Peyer's patch (tissue), 4 donors: Measurements from ENCODE around the gene NFYC. TPM values are rescaled to one million over a fixed set of nuclear protein-coding genes. Genes with fewer than 3 reads are reported as not detected.
"Not testable (repeated sequence)": the region's sequence is repeated elsewhere in the genome, so short reads cannot be mapped to it uniquely, and the experiment has no call there.

Experiments
- DNase-seq, 3 donors: peaks; one replicate each; pipeline ENCODE4 v3.0.0-alpha.2; 2017 to 2019
- H3K27ac ChIP-seq, 4 donors: fragments of 200-600 bp; sonication (generic); one replicate each; pipeline ENCODE4 v1.5.1; 2016 to 2019
- H3K27me3 ChIP-seq, 2 donors: fragments of 200-600 bp; sonication (generic); one replicate each; pipeline ENCODE4 v1.5.1; 2019
- H3K36me3 ChIP-seq, 3 donors: fragments of 200-600 bp; sonication (generic); one replicate each; pipeline ENCODE4 v1.5.1; 2016 to 2019
- H3K4me1 ChIP-seq, 4 donors: fragments of 200-600 bp; sonication (generic); one replicate each; pipeline ENCODE4 v1.5.1; 2016 to 2019
- H3K4me3 ChIP-seq, 4 donors: fragments of 200-600 bp; sonication (generic); 1 replicate in 3 of 4; 2 replicates in 1 of 4; pipeline ENCODE4 v1.5.1; 2016 to 2019; ENCODE audit warnings: mild to moderate bottlenecking in 1 of 4
- H3K9me3 ChIP-seq, 4 donors: fragments of 200-600 bp; sonication (generic); one replicate each; pipeline ENCODE4 v1.5.1; 2016 to 2019; ENCODE audit warnings: mild to moderate bottlenecking in 1 of 4
- POLR2A ChIP-seq, 2 donors: fragments of 450-650 bp; IDR thresholded peaks; one replicate each; pipeline ENCODE4 v1.5.1; 2017; ENCODE audit warnings: antibody characterized with exemption in 2 of 2, mild to moderate bottlenecking in 2 of 2, moderate library complexity in 2 of 2
- total RNA-seq, 4 donors: library from RNA; depleted of rRNA; stranded (reverse); fragments of >200 nt; gene quantifications; one replicate each; pipeline ENCODE4 v1.1.0, GENCODE V29; 2016
- TF ChIP-seq, protein P1 (sequence below), 6 experiments: fragments of 450-650 bp in 4 of 6; fragments of 200-600 bp in 2 of 6; sonication (generic) in 1 of 6; IDR thresholded peaks; one replicate each; pipeline ENCODE4 v1.5.1; 2017 to 2019; ENCODE audit warnings: antibody characterized with exemption in 6 of 6, mild to moderate bottlenecking in 3 of 6, moderate library complexity in 1 of 6

The NFYC gene
- total RNA-seq, 4 donors from 2014 or later, result 53.1 to 122 (median 65.0) TPM

DNA sequence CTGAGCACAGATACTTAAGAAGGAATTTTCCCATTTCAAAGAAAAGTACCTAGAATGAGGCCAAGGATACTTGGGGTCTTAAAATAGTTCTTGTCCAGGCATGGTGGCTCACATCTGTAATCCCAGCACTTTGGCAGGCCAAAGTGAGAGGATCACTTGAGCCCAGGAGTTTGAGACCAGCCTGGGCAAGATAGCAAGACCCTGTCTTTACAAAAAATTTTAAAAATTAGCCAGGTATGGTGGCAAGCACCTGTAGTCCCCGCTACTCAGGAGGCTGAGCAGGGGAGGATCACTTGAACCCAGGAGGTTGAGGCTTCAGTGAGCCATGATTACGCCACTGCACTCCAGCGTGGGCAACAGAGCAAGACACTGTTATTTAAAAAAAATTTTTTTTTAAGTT is 29.0 kb downstream of the NFYC start:
- peaks cover 0 to 8% (median 0%) of the 10 kb centered on the region in 4 donors for H3K4me1 ChIP-seq
- no peak overlapping the region for H3K27ac ChIP-seq

DNA sequence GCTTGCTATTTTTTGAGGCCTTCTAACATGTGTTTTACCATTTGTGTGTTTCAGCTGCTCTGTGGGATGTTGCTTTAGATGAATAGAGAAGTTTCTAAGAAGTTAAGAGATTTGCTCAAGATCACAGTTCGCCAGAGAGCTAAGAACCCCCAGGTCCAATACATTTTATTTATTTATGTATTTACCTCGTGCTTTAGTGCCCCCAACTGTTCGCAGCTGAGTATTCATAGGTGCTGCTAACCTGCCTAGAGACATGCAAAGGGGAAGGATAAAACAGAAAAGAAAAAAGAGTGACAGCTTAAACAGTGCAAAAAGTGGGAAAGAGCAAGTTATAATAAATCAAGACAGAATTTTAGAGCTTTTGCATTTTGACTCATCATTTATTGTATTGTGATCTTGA is 31.1 kb downstream of the NFYC start:
- no peak overlapping the region for H3K27ac ChIP-seq
- DNase-seq, result no peak
- no peaks in the 10 kb centered on the region for H3K9me3 ChIP-seq
- H3K36me3 ChIP-seq, result no peaks in the 10 kb centered on the region
- H3K4me3 ChIP-seq, result no peak overlapping the region
- H3K27me3 ChIP-seq, result no peaks in the 10 kb centered on the region
- no peak for TF ChIP-seq POLR2A (IDR thresholded peaks at IDR 0.05)
- TF ChIP-seq, protein P1, sequence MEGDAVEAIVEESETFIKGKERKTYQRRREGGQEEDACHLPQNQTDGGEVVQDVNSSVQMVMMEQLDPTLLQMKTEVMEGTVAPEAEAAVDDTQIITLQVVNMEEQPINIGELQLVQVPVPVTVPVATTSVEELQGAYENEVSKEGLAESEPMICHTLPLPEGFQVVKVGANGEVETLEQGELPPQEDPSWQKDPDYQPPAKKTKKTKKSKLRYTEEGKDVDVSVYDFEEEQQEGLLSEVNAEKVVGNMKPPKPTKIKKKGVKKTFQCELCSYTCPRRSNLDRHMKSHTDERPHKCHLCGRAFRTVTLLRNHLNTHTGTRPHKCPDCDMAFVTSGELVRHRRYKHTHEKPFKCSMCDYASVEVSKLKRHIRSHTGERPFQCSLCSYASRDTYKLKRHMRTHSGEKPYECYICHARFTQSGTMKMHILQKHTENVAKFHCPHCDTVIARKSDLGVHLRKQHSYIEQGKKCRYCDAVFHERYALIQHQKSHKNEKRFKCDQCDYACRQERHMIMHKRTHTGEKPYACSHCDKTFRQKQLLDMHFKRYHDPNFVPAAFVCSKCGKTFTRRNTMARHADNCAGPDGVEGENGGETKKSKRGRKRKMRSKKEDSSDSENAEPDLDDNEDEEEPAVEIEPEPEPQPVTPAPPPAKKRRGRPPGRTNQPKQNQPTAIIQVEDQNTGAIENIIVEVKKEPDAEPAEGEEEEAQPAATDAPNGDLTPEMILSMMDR (IDR thresholded peaks at IDR 0.05), result no peak
- no peaks in the 10 kb centered on the region for H3K4me1 ChIP-seq

More for the DNA sequence above, 29.0 kb downstream of the NFYC start:
- Histone ChIP-seq H3K27me3 (no peaks in the 10 kb centered on the region), H3K36me3 (no peaks in the 10 kb centered on the region), H3K4me3 (no peak overlapping the region), H3K9me3 (no peaks in the 10 kb centered on the region)
- no peak for TF ChIP-seq POLR2A (IDR thresholded peaks at IDR 0.05)
- TF ChIP-seq, protein P1 (IDR thresholded peaks at IDR 0.05), result no peak
- DNase-seq, result no peak

DNA sequence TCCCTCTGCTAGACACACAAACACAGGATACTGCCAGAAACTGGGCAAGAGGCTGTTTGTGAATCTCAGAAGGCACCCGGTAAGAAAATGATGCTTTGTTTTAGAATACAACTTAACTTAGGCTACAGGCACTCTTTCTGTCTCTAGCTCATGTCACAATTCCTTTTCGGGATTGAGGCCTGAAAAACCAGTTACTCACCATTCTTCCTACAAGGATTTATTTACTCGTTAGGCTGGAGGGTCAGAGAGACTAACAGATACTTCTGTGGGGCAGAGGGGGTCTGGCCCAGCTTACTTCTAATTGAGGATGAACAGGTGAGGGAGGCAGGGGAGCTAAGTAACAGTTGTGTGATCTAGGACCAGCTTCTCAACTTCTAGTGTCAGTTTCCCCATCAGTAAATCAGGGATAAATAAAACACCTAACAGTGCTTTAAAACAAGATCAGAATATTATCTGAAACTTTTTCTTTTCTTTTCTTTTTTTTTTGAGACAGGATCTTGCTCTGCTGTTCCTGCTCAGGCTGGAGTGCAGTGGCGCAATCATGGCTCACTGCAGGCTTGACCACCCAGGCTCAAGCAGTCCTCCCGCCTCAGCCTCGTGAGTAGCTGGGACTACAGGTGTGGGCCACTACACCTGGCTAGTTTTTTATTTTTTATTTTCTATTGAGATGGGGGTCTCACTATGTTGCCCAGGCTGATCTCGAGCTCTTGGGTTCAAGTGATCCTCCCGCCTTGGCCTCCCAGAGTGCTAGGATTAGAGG is 31.9 kb downstream of the NFYC start:
- no peaks in the 10 kb centered on the region for H3K27me3 ChIP-seq
- no peaks in the 10 kb centered on the region for H3K4me1 ChIP-seq
- H3K27ac ChIP-seq, result no peak overlapping the region
- no peak for DNase-seq
- H3K9me3 ChIP-seq, result no peaks in the 10 kb centered on the region
- H3K4me3 ChIP-seq, result no peak overlapping the region
- no peaks in the 10 kb centered on the region for H3K36me3 ChIP-seq
- TF ChIP-seq, protein P1 (IDR thresholded peaks at IDR 0.05), result no peak
- TF ChIP-seq POLR2A (IDR thresholded peaks at IDR 0.05), result no peak

DNA sequence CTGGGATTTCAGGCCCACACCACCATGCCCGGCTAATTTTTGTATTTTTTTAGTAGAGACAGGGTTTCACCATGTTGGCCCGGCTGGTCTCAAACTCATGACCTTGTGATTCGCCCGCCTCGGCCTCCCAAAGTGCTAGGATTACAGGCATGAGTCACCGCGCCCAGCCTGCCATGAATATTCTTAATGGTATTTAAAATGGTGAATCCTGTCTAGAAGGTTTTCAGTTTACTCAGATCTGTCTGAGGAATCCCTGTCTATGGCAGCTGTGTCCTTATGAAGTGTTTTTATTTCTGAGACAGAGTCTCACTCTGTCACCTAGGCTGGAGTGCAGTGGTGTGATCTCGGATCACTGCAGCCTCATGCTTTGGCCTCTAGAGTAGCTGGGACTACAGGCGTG is 36.2 kb downstream of the NFYC start:
- not testable (repeated sequence) for DNase-seq, H3K27me3 ChIP-seq, H3K4me3 ChIP-seq, H3K9me3 ChIP-seq, H3K4me1 ChIP-seq, H3K27ac ChIP-seq, H3K36me3 ChIP-seq

DNA sequence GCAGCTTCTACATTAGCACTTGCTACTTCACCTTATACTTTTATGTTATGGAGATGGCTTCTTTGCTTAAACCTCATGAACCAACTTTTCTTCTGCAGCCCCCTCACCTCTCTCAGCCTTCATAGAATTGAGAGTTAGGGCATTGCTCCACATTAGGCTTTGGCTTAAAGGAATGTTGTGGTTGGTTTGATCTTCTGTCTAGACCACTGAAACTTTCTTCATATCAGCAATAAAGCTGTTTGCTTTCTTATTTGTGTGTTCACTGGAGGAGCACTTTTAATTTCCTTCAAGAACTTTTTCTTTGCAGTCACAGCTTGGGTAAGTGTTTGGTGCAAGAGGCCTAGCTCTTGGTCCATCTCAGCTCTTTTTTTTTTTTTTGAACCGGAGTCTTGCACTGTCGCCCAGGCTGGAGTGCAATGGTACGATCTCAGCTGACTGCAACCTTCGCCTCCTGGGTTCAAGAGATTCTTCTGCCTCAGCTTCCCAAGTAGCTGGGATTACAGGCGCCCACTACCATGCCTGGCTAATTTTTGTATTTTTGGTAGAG is 37.9 kb downstream of the NFYC start:
- not testable (repeated sequence) for H3K4me1 ChIP-seq, DNase-seq, H3K4me3 ChIP-seq, H3K27me3 ChIP-seq, H3K9me3 ChIP-seq, H3K36me3 ChIP-seq, H3K27ac ChIP-seq

DNA sequence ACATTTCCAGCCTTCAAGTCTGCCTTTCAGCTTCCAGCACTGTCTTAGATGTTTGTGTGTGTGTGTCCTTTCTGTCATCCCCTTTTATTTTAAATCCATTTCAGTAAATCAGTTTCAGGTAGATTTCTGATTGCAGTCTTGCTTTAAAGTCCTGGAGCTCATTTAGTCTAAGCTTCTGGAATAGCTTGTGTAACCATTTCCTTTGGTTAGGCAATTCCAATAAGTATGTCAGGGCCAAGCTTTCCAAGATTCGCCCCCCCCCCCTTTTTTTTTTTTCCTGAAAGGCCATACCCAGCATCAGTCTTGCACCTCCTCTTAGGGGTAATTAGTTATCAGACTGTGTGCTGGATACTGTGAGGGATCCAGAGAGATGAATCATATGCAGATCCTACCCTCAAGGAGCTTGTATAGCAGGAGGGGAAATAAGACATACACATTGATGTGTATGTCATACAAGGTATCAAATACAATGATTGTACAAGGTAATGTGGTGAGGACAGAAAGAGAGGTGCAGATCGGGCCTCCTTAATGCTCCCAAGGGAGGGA is 41.3 kb downstream of the NFYC start:
- Histone ChIP-seq H3K4me3 (no peak overlapping the region), H3K36me3 (no peaks in the 10 kb centered on the region), H3K27me3 (no peaks in the 10 kb centered on the region), H3K4me1 (peaks cover 0 to 5% (median 0%) of the 10 kb centered on the region in 4 donors), H3K9me3 (no peaks in the 10 kb centered on the region), H3K27ac (no peak overlapping the region)
- TF ChIP-seq, protein P1 (IDR thresholded peaks at IDR 0.05), result no peak
- no peak for TF ChIP-seq POLR2A (IDR thresholded peaks at IDR 0.05)
- DNase-seq, result no peak
